ENCODE results near the gene PARVG. TPM values are rescaled to one million over a fixed set of nuclear protein-coding genes. Genes with fewer than 3 reads are reported as not detected.

PARVG gene
- total RNA-seq, 4 donors from 2014 or later = 5.0 to 25.3 (median 8.4) TPM

DNA sequence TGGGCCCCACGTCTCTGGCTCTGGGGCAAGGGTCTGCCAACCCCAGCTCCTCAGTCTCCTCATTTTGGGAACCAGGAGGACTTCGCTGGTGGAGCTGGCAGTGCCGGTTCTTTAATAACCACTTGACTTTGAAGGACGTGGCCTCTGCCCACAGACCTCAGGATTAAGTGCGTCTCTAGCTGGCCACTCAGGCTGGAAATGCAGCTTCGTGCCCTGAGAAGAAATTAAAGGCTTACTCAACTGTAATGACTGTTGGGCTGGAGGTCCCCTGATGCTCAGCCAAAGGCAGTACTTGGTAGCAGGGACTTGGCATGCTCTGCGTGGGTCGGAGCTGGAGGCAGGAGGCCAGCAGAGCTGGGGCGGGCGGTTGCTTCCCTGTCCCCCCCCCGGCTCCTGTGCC lies 16.7 kb upstream of the PARVG start:
- no peaks in the 10 kb centered on the region for H3K4me1 ChIP-seq
- no peaks in the 10 kb centered on the region for H3K36me3 ChIP-seq
- no peaks in the 10 kb centered on the region for H3K27me3 ChIP-seq
- H3K27ac ChIP-seq = no peak overlapping the region
- no peaks in the 10 kb centered on the region for H3K9me3 ChIP-seq
- TF ChIP-seq, protein P1, sequence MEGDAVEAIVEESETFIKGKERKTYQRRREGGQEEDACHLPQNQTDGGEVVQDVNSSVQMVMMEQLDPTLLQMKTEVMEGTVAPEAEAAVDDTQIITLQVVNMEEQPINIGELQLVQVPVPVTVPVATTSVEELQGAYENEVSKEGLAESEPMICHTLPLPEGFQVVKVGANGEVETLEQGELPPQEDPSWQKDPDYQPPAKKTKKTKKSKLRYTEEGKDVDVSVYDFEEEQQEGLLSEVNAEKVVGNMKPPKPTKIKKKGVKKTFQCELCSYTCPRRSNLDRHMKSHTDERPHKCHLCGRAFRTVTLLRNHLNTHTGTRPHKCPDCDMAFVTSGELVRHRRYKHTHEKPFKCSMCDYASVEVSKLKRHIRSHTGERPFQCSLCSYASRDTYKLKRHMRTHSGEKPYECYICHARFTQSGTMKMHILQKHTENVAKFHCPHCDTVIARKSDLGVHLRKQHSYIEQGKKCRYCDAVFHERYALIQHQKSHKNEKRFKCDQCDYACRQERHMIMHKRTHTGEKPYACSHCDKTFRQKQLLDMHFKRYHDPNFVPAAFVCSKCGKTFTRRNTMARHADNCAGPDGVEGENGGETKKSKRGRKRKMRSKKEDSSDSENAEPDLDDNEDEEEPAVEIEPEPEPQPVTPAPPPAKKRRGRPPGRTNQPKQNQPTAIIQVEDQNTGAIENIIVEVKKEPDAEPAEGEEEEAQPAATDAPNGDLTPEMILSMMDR (IDR thresholded peaks at IDR 0.05) = no peak
- intact Hi-C loops (cut with DNase I; ENCODE audit: low total_unique reads) = no loop called here
- no peak overlapping the region for H3K4me3 ChIP-seq
- no peak for DNase-seq

DNA sequence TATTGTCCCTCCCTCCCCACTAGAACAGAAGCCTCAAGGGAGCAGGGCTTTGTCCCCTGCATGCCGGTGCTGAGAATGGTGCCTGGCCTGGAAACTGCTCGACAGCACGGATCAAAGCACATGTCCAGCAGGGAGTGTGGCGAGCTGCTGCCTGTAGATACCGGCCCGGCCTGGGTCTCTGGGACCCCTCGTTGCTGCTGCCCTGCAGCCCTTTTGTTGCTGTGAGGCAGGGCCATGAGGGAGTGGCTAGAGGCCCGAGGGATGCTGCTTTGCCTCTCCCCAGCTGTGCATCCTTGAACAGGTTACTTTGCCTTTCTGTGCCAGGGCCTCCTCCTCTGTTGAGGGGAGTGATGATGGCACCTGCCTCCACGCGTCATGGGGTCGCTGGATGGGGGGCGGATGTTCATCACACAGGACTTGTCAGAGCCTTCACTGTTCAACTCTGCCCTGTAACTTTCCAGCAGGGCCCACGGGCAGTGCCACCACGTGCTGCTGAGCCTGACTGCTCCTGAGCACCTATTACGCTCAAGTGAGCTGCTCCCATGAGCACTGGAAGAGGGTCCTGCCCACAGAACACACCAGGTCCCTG lies 15.3 kb upstream of the PARVG start:
- Histone ChIP-seq H3K9me3 (no peaks in the 10 kb centered on the region), H3K27ac (no peak overlapping the region), H3K27me3 (no peaks in the 10 kb centered on the region), H3K36me3 (no peaks in the 10 kb centered on the region), H3K4me1 (no peaks in the 10 kb centered on the region), H3K4me3 (no peak overlapping the region)
- no peak for DNase-seq
- intact Hi-C loops (cut with DNase I; ENCODE audit: low total_unique reads) = no loop called here
- TF ChIP-seq, protein P1 (IDR thresholded peaks at IDR 0.05) = no peak
- no peak for TF ChIP-seq POLR2A (IDR thresholded peaks at IDR 0.05)

DNA sequence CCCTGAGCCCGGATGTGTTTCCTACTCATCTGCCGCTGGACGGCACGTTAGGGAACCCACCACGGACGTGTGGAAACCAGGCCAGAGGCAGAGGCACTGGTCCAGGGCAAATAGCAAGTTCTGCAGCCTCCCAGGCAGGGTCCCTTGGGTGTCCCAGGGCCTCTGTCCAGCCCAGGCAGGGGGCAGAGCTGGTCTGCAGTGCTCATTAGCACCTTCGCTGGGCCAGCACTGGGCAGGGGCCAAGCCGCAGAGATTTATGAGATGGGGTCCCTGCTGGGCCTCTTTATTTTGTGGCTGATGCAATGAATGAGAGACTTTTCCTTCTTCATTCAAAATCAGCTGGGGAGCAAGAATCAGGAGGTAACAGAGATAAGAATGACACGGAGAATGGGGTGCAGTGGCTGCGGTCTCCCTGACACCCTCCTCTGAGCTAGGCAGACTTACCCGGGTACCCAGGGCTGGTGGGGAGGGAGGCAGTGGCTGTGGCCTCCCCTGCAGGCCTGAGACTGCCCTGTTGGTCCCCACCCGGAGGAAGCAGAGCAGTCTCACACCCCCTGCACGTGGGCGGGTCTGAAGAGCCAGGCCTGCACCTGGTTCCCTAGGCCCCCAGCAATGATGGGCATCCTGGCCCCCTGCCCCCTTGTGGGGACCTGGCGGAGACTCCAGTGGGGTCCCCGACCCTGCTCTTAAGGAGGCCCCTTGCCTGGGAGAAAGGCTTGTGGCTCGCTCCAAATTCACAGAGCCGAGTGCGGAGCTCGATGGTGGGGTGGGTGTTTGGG lies 14.0 kb upstream of the PARVG start:
- intact Hi-C loops (cut with DNase I; ENCODE audit: low total_unique reads) = no loop called here
- H3K4me1 ChIP-seq = no peaks in the 10 kb centered on the region
- TF ChIP-seq POLR2A (IDR thresholded peaks at IDR 0.05) = no peak
- TF ChIP-seq, protein P1 (IDR thresholded peaks at IDR 0.05) = no peak
- DNase-seq = no peak
- H3K9me3 ChIP-seq = no peaks in the 10 kb centered on the region
- no peaks in the 10 kb centered on the region for H3K27me3 ChIP-seq
- no peaks in the 10 kb centered on the region for H3K36me3 ChIP-seq
- no peak overlapping the region for H3K27ac ChIP-seq
- no peak overlapping the region for H3K4me3 ChIP-seq

DNA sequence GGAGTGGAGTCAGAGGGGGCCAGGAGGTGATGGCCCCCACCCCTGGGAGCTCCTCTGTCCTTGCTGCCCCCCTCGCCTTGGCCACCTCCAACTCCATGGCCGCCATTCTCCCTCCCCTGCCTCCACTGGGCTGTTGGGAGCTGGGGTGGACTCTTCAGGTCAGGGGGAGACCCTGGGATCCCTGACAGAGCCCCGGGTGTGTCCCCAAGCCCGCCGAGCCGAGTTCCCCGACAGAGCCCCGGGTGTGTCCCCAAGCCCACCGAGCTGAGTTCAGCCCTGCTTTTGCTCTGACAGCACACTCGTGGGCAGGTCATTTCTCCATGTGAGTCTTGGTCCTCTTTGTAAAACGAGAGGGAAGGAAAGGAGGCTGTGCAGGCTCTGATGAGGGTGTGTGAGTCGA lies 13.2 kb upstream of the PARVG start:
- intact Hi-C loops (cut with DNase I; ENCODE audit: low total_unique reads) = no loop called here
- H3K4me3 ChIP-seq = no peak overlapping the region
- H3K27ac ChIP-seq = no peak overlapping the region
- H3K9me3 ChIP-seq = no peaks in the 10 kb centered on the region
- DNase-seq = no peak
- no peaks in the 10 kb centered on the region for H3K36me3 ChIP-seq
- H3K27me3 ChIP-seq = no peaks in the 10 kb centered on the region
- H3K4me1 ChIP-seq = no peaks in the 10 kb centered on the region
- TF ChIP-seq, protein P1 (IDR thresholded peaks at IDR 0.05) = no peak
- no peak for TF ChIP-seq POLR2A (IDR thresholded peaks at IDR 0.05)

DNA sequence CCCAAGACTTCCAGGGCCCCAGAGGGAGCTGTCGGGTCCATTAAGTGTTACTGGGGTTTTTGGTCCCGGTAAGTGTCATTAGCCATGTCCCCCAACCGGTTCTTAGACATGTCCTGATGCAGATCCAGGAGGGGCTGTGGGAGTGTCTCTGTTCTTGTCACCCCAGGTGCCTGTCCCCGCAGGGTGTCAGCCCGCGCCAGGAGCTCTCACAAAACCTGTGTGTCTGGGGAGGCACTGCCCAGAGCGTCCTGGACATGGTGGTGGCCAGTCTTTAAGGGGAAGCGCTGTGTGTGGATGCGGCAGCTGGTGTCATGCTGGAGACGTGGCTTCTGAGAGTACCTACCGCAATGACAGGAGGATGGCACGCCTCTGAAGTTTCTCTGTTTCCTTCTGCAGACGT lies 12.5 kb upstream of the PARVG start:
- no peaks in the 10 kb centered on the region for H3K9me3 ChIP-seq
- intact Hi-C loops (cut with DNase I; ENCODE audit: low total_unique reads) = no loop called here
- no peaks in the 10 kb centered on the region for H3K36me3 ChIP-seq
- DNase-seq = no peak
- H3K4me1 ChIP-seq = no peaks in the 10 kb centered on the region
- TF ChIP-seq POLR2A (IDR thresholded peaks at IDR 0.05) = no peak
- TF ChIP-seq, protein P1 (IDR thresholded peaks at IDR 0.05) = no peak
- H3K27me3 ChIP-seq = no peaks in the 10 kb centered on the region
- H3K4me3 ChIP-seq = no peak overlapping the region
- no peak overlapping the region for H3K27ac ChIP-seq

Measured in uterus (tissue), 4 donors.